PFSK-1 (cell line): Measurements from ENCODE around the gene NARS2.

Experiments
- FOXP2 ChIP-seq: optimal IDR thresholded peaks from 2 replicates; pipeline ENCODE3; 2011; ENCODE audit warnings: borderline replicate concordance, control low read depth, inconsistent platforms; ENCODE audit not compliant: insufficient read depth; ENCODE audit errors: extremely low read length, extremely low read depth
- POLR2AphosphoS5 ChIP-seq: IDR thresholded peaks from 2 replicates; pipeline ENCODE4 v1.6.1; 2012; ENCODE audit warnings: low read depth, mild to moderate bottlenecking, control low read depth, low read length, moderate library complexity
- REST ChIP-seq, 2 experiments: IDR thresholded peaks; 2 replicates each; pipeline versions ENCODE4 v1.6.1 to v1.8.0; 2011 to 2012; ENCODE audit warnings: low read depth in 2 of 2, low read length in 2 of 2, control low read depth in 1 of 2, inconsistent platforms in 1 of 2, mild to moderate bottlenecking in 1 of 2, moderate library complexity in 1 of 2; ENCODE audit not compliant: insufficient read depth in 1 of 2
- SIN3A ChIP-seq: IDR thresholded peaks from 2 replicates; pipeline ENCODE4 v1.6.1; 2012; ENCODE audit warnings: mild to moderate bottlenecking, low read length, moderate library complexity, borderline replicate concordance; ENCODE audit not compliant: insufficient read depth
- TAF1 ChIP-seq: IDR thresholded peaks from 2 replicates; pipeline ENCODE4 v1.6.1; 2012; ENCODE audit warnings: low read length, control low read depth, borderline replicate concordance; ENCODE audit not compliant: insufficient read depth

Gene NARS2

GRCh38 chr11:78453140-78453935 is 121.3 kb downstream of the NARS2 start:
- TF ChIP-seq TAF1 (no peak), REST (IDR thresholded peaks at IDR 0.05; ENCODE audit: insufficient read depth in 1 of 2, low read depth in 2 of 2, low read length in 2 of 2) (no peak), SIN3A (no peak), POLR2AphosphoS5 (no peak), FOXP2 (no peak)

GRCh38 chr11:78451371-78452150 is 123.1 kb downstream of the NARS2 start:
- TF ChIP-seq REST (IDR thresholded peaks at IDR 0.05; ENCODE audit: insufficient read depth in 1 of 2, low read depth in 2 of 2, low read length in 2 of 2) (no peak), FOXP2 (no peak), TAF1 (no peak), POLR2AphosphoS5 (no peak), SIN3A (no peak)

GRCh38 chr11:78450866-78451265 is 123.8 kb downstream of the NARS2 start:
- TF ChIP-seq POLR2AphosphoS5 (no peak), REST (IDR thresholded peaks at IDR 0.05; ENCODE audit: insufficient read depth in 1 of 2, low read depth in 2 of 2, low read length in 2 of 2) (no peak), TAF1 (no peak), SIN3A (no peak), FOXP2 (no peak)

GRCh38 chr11:78449866-78450265 is 124.8 kb downstream of the NARS2 start:
- no peak for TF ChIP-seq POLR2AphosphoS5
- TF ChIP-seq REST (IDR thresholded peaks at IDR 0.05; ENCODE audit: insufficient read depth in 1 of 2, low read depth in 2 of 2, low read length in 2 of 2): no peak
- no peak for TF ChIP-seq FOXP2
